Measurements from ENCODE around the gene NUMB. TPM values are rescaled to one million over a fixed set of nuclear protein-coding genes. Genes with fewer than 3 reads are reported as not detected.

NUMB gene
- total and polyA plus RNA-seq, 2 of the 4 experiments (the other 2 are of a cell fraction): 45.9 to 114 TPM

- peak overlapping the region; percentile 85; the same call in 1 of the 2 replicates for H3K23ac ChIP-seq (ENCODE audit: low read depth, low read length)
- peak overlapping the region; percentile 73 for H2BK5ac ChIP-seq (ENCODE audit: low read depth, low read length, poor library complexity, severe bottlenecking)
- H3K36me3 ChIP-seq (ENCODE audit: control insufficient read depth, insufficient read depth, low read length): no peaks in the 10 kb centered on the region
- peak overlapping the region; percentile 83 for H2BK20ac ChIP-seq (ENCODE audit: low read depth, low read length)
- TF ChIP-seq, protein P1, sequence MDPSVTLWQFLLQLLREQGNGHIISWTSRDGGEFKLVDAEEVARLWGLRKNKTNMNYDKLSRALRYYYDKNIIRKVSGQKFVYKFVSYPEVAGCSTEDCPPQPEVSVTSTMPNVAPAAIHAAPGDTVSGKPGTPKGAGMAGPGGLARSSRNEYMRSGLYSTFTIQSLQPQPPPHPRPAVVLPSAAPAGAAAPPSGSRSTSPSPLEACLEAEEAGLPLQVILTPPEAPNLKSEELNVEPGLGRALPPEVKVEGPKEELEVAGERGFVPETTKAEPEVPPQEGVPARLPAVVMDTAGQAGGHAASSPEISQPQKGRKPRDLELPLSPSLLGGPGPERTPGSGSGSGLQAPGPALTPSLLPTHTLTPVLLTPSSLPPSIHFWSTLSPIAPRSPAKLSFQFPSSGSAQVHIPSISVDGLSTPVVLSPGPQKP (IDR thresholded peaks at IDR 0.05; ENCODE audit: borderline replicate concordance, low read depth, low read length): no peak
- TF ChIP-seq CTCF (conservative IDR thresholded peaks at IDR 0.05; ENCODE audit: low read depth, low read length): no peak
- TF ChIP-seq NFE2L2 (IDR thresholded peaks at IDR 0.05; ENCODE audit: low read depth, low read length): no peak
- TF ChIP-seq CEBPB (IDR thresholded peaks at IDR 0.05; ENCODE audit: low read depth, low read length): no peak
- no peak for TF ChIP-seq BHLHE40 (IDR thresholded peaks at IDR 0.05; ENCODE audit: low read depth, low read length)
- TF ChIP-seq CHD1 (IDR thresholded peaks at IDR 0.05; ENCODE audit: low read depth, low read length): no peak
- ATAC-seq (ENCODE audit: low read depth): no peak
- peaks cover 26% of the 10 kb centered on the region for H3K9me1 ChIP-seq (ENCODE audit: insufficient read depth, low read length)
- peak overlapping the region; percentile 50; the same call in 1 of the 2 replicates for H3K18ac ChIP-seq (ENCODE audit: low read depth, low read length)
- H2AK5ac ChIP-seq (ENCODE audit: low read depth, low read length): peak overlapping the region; percentile 99
- H2AK9ac ChIP-seq (replicated peaks; ENCODE audit: low read depth, low read length, poor library complexity): peak overlapping the region; percentile 79
- no peak overlapping the region for H3K9ac ChIP-seq (ENCODE audit: low read depth, low read length)
- DNase-seq: no peak
- H4K91ac ChIP-seq (ENCODE audit: insufficient read depth, low read depth, low read length): peak overlapping the region; percentile 95
- H2BK120ac ChIP-seq (ENCODE audit: low read depth, low read length): peak overlapping the region; percentile 95
- H3K4me1 ChIP-seq (ENCODE audit: control insufficient read depth, insufficient read depth, low read length): peaks cover 30% of the 10 kb centered on the region
- WGBS, 2 experiments (ENCODE audit: extremely low coverage in 2 of 2, insufficient read length in 1 of 2): no CpG with 5 or more reads among the region's 4 CpGs
- H4K8ac ChIP-seq (ENCODE audit: low read depth in 2 of 2, low read length in 2 of 2): peak overlapping the region; percentile 41 to 96; a peak in 3 of 4 replicates
- H3K79me1 ChIP-seq (ENCODE audit: low read depth in 1 of 2, low read length in 2 of 2): peaks cover 3 to 40% of the 10 kb centered on the region in 2 experiments; a peak in 2 of 4 replicates
- peak overlapping the region; percentile 43; the same call in 1 of the 2 replicates for H3K56ac ChIP-seq (ENCODE audit: extremely low read depth, insufficient read depth, low read length)
- H3K4ac ChIP-seq (ENCODE audit: low read depth, low read length): peak overlapping the region; percentile 96
- no peak overlapping the region for H2AFZ ChIP-seq (replicated peaks; ENCODE audit: low read length, poor library complexity)
- CTCF ChIA-PET: no interaction called here
- peak overlapping the region; percentile 96; the same call in 2 of the 3 replicates for H2BK15ac ChIP-seq (ENCODE audit: low read depth, low read length)
- no peak overlapping the region for H3K4me3 ChIP-seq (ENCODE audit: insufficient read depth, low read depth, low read length)
- H3K14ac ChIP-seq (replicated peaks; ENCODE audit: low read depth, low read length): peak overlapping the region; percentile 77
- H3K4me2 ChIP-seq (ENCODE audit: low read depth, low read length): no peak overlapping the region
- intact Hi-C loops (cut with micrococcal nuclease): no loop called here
- dilution Hi-C loops (cut with HindIII; ENCODE audit: low sequenced_read_pairs, unreplicated experiment): loop anchor here (25.0 kb wide), 1 partner anchor 180 kb away; no protein-coding TSS in a partner anchor
- H4K20me1 ChIP-seq (ENCODE audit: insufficient read depth, low read length): no peaks in the 10 kb centered on the region
- peak overlapping the region; percentile 24; the same call in 1 of the 2 replicates for H4K5ac ChIP-seq (ENCODE audit: low read depth, low read length)
- POLR2A ChIA-PET (ENCODE audit: unreplicated experiment): interaction anchor here (0.6 kb wide), 1 partner anchor 400 kb away, joined by 4 read pairs; no protein-coding TSS in a partner anchor
- no peaks in the 10 kb centered on the region for H3K27me3 ChIP-seq (ENCODE audit: control insufficient read depth, insufficient read depth, low read length)
- BruUV-seq (replicated peaks): no TSS peak
- no peaks in the 10 kb centered on the region for H3K9me3 ChIP-seq (ENCODE audit: control insufficient read depth, insufficient read depth, low read length)
- in situ Hi-C loops (cut with MboI; ENCODE audit: low sequenced_read_pairs): loop anchor here (5.0 kb wide), 1 partner anchor 295 kb away; no protein-coding TSS in a partner anchor
- H3K27ac ChIP-seq (ENCODE audit: insufficient read depth, low read length): peak overlapping the region; percentile 67
Measured at GRCh38 chr14:73466861-73467260, 8.5 kb upstream of the NUMB start.

Measured in IMR-90 (cell line).